Head of caudate nucleus (tissue), 42 donors: ENCODE measurements around the gene CCDC188.

Experiments
- DNase-seq, 42 donors: peaks; one replicate each; pipeline versions ENCODE4 v3.0.0 to v3.0.0-alpha.2; 2020 to 2021; ENCODE audit warnings: mixed read lengths in 7 of 42
- intact Hi-C: fragments of 100-400 bp; cut with DNase I; formaldehyde crosslinking; loops from one replicate; pipeline ENCODE4 v1.15.0; 2022

Gene CCDC188

GRCh38 chr22:20156042-20156389, 5.2 kb upstream of the CCDC188 start:
- no peak for DNase-seq
- intact Hi-C loops = loop anchor here (5.0 kb wide), 2 partner anchors 111 to 131 kb away; partner anchors contain the start of gene RTN4R

DNA sequence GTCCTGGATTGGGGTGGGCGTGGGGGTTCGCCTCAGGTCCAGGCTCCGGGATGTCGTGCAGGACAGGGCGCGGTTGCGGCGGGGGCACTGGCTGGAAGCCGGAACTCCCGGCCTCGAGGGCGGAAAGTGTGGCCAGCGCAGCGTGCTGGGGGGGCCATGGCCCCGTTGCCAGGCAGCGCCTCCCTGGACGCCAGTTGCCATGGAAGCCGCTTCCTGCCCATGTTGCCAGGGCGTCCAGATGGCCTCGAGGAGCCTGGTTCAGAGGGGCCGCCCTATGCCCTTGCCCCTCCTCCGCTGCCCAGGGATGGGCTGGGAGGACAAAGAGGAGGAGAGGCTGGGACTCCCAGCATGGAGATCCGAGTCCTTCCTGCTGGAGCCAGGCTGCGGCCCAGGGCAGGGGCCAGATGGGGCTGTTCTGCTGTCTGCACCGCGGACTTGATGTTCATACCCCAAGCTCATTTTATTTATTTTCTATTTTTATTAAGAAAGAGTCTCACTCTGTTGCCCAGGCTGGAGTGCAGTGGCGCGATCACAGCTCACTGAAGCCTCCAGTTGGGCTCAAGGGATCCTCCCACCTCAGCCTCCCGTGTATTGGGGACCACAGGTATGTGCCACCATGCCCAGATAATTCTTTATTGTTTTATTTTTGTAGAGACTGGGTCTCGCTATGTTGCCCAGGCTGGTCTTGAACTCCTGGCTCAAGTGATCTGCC, 4.6 kb upstream of the CCDC188 start:
- peak; percentile 40 to 87 (median 71) for DNase-seq
- intact Hi-C loops = loop anchor here (5.0 kb wide), 2 partner anchors 112 to 132 kb away; partner anchors contain the start of gene RTN4R

- intact Hi-C loops = loop anchor here (5.0 kb wide), 2 partner anchors 113 to 133 kb away; partner anchors contain the start of gene RTN4R
- no peak for DNase-seq
Measured at GRCh38 chr22:20154602-20155187, 3.8 kb upstream of the CCDC188 start.

DNA sequence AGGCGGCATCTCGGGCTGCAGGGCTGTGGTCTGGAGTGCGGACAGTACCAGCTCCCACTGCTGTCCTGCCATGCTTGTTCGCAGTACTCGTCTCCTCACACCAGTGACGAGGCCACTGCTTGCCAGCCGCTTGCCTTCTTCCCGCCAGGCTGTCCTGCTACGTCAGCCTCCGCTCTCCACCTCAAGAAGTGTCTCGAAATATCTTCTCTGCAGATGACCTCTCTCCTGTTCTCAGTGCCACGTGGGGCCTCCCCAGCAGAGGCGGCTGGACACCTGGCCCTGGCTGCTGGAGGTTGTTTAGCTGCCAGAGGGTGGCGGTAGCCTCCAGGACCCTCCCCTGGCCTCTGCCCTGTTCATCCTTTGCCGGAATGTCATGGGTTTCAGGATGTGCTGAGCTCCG, 3.1 kb upstream of the CCDC188 start:
- DNase-seq = no peak
- intact Hi-C loops = no loop called here

DNA sequence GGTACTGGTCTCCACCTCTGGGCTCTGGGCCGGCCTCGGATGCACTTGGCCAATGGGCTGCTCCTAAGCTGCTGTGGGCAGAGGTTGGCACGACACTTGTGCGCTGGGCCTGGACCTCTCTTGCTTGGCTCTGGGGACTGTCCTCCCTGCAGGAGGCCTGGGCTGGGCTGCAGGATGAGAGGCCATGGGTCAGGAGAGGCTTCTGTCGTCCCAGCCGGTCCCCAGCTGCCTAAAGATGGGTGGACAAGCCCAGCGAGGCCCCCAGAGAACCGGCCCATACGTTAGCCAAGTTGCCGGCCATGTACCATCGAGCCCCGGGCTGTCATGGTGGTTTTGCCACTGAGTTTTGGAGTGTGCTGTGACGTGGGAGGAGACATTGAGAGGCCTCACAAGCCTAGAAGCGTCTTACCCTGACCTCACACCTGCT, 1.6 kb upstream of the CCDC188 start:
- intact Hi-C loops = no loop called here
- no peak for DNase-seq

DNA sequence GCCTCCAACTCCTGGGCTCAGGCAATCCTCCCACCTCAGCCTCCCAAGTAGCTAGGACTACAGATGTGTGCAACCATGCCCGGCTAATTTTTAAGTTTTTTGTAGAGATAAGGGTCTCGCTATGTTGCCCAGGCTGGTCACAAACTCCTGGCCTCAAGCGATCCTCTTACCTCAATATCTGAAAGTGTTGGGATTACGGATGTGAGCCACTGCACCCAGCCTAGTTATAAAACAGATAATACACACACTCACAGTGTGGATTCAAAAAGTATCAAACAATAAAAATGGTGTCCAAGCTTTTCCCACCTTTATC, 377 bp upstream of the CCDC188 start:
- DNase-seq = no peak
- intact Hi-C loops = no loop called here

- intact Hi-C loops = no loop called here
- no peak for DNase-seq
Measured at GRCh38 chr22:20149257-20150250, 1.3 kb downstream of the CCDC188 start.

GRCh38 chr22:20148414-20148813, 2.4 kb downstream of the CCDC188 start:
- intact Hi-C loops = no loop called here
- no peak for DNase-seq

GRCh38 chr22:20147237-20147988, 3.4 kb downstream of the CCDC188 start:
- intact Hi-C loops = no loop called here
- no peak for DNase-seq

DNA sequence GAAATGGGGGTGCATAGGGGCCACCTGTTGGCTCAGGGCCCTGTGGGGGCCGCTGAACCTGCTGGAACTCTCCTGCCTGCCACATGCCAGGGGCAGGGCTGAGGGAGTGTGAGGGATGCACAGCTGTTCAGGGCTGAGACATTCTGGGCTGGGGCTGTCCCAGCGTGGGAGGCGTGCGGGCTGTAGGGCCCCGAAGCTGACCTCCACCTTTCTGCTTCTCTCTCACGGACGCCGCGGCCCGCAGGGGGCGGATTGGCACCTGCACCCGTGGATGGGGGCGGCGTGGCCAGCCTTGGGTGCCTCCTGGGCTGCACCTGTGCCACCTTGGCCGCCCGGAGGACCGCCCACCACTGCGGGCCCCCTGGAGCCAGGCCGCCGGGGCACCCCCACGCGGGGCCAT, 4.1 kb downstream of the CCDC188 start:
- intact Hi-C loops = no loop called here
- no peak for DNase-seq

- intact Hi-C loops = no loop called here
- DNase-seq = no peak
Measured at GRCh38 chr22:20145832-20146223, 5.0 kb downstream of the CCDC188 start.

DNA sequence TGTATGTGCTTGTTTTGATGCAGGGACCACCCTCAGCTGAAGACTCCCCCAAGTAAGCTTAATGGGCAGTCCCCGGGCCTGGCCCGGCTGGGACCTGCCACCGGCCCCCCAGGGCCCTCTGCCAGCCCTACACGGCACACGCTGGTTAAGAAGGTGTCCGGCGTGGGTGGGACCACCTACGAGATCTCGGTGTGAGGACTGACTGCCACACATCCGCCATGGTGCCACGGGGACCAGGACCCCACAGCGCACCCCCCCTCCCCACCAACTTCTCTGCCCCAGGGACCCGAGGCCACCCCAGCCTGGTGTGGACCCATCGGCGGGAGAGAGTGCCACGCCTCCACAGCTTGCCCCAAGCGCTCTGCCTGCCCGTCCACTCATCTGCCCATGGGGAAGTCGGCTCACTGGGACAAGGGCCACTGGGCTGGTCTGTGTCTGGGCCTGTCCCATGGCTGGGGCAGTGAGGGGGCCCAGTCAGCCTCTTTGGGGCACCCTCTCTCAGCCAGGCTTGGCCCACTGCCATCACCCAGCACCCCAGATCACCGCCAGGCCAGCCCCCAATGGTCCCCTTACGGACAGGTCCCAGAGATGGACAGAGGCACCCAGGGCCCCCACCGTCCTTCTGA, 5.5 kb downstream of the CCDC188 start:
- intact Hi-C loops = no loop called here
- no peak for DNase-seq

DNA sequence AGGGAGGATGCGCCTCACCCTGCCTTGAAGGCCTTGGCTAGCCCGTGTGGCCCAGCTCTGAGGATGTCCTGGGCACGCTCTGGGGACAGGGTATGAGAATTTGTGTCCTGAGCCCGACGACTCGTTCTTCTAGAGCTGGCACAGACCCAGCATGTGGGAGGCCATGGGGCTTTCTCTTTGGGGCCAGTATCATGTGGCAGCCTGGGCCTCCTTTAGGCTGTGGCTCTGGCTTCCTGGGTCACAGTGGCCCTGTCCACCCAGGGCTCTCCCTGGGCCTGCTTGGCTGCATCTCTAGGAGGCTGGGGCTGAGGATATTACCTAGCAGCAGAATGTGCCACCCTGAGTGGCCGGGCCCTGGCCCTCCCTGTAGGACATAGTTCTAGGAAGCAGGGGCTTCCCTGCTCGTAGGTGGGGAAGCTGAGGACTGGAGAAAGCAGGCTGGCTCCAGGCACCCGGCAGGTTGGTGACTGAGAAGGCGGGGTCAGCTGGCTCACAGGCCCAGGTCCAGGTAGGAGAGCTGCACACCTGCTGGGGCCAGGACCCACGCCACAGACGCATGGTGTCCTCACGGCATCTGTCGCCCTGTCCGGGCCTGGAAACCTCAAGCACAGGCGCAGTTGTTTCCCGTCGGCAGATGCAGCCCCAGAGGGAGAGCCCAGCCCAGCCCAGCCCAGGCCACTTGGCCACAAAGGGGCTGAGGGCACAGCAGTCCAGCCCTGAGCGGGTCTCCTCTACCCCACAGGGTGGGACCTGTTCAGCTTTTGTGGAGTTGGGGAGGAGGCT, 6.8 kb downstream of the CCDC188 start:
- no peak for DNase-seq
- intact Hi-C loops = no loop called here

DNA sequence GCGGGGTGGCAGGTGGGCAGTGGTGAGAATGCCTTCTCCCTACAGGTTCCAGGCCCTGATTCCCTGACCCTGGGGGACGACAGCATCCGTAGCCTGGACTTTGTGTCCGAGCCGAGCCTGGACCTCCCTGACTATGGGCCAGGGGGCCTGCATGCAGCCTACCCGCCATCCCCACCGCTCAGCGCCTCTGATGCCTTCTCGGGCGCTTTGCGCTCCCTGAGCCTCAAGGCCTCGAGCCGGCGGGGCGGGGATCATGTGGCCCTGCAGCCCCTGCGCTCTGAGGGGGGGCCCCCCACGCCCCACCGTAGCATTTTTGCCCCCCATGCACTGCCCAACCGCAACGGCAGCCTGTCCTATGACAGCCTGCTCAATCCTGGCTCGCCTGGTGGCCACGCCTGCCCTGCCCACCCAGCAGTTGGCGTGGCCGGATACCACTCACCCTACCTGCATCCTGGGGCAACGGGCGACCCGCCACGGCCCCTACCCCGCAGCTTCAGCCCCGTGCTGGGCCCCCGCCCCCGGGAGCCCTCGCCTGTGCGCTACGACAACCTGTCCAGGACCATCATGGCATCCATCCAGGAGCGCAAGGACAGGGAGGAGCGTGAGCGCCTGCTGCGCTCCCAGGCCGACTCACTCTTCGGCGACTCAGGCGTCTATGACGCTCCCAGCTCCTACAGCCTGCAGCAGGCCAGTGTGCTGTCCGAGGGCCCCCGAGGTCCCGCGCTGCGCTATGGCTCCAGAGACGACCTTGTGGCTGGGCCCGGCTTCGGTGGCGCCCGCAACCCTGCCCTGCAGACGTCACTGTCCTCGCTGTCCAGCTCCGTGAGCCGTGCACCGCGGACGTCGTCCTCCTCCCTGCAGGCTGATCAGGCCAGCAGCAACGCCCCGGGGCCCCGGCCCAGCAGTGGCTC, 7.9 kb downstream of the CCDC188 start:
- no peak for DNase-seq
- intact Hi-C loops = no loop called here

GRCh38 chr22:20141186-20142077, 9.4 kb downstream of the CCDC188 start:
- DNase-seq = no peak
- intact Hi-C loops = no loop called here

DNA sequence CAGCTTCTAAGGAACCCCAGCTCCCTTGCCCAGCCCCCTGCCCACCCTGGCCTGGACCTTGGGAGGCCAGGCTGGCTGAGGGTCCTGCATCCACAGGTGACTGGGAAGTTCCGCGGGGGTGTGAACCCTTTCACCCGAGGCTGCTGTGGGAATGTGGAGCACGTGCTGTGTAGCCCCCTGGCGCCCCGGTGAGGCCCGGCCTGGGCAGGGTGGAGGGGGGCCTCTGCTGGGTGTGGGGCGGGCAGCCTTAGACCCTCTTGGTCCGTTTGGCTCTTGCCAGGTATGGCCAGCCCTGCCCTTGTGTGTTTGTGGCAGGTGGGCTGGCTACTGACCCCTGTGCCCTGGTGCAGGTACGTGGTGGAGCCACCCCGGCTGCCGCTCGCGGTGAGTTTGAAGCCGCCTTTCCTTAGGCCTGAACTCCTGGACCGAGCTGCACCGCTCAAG, 10.3 kb downstream of the CCDC188 start:
- no peak for DNase-seq
- intact Hi-C loops = no loop called here
